ENCODE data around the gene RAB10.
"Not testable (repeated sequence)": the region's sequence is repeated elsewhere in the genome, so short reads cannot be mapped to it uniquely, and the experiment has no call there.

Gene RAB10

GRCh38 chr2:26064846-26065245 is 31.0 kb downstream of the RAB10 start:
- DNase-seq, result no peak

- no peak for DNase-seq
These were observed 33.5 kb downstream of the RAB10 start for GRCh38 chr2:26067186-26067974.

- DNase-seq, result no peak
These were observed 34.2 kb downstream of the RAB10 start for GRCh38 chr2:26067980-26068507.

- peak; percentile 67 to 70 for DNase-seq
These were observed 34.9 kb downstream of the RAB10 start for GRCh38 chr2:26068602-26069298.

- no peak for DNase-seq
These were observed 36.8 kb downstream of the RAB10 start for GRCh38 chr2:26070730-26071129.

GRCh38 chr2:26072925-26073768 is 39.3 kb downstream of the RAB10 start:
- no peak for DNase-seq

GRCh38 chr2:26073830-26074229 is 39.9 kb downstream of the RAB10 start:
- DNase-seq, result no peak

GRCh38 chr2:26074676-26075075 is 40.8 kb downstream of the RAB10 start:
- DNase-seq, result no peak

- DNase-seq, result no peak
These were observed 41.3 kb downstream of the RAB10 start for GRCh38 chr2:26075173-26075572.

GRCh38 chr2:26076001-26076587 is 42.2 kb downstream of the RAB10 start:
- no peak for DNase-seq

GRCh38 chr2:26077291-26077690 is 43.4 kb downstream of the RAB10 start:
- DNase-seq, result no peak

- no peak for DNase-seq
These were observed 45.1 kb downstream of the RAB10 start for GRCh38 chr2:26078939-26079338.

- DNase-seq, result no peak
These were observed 46.5 kb downstream of the RAB10 start for GRCh38 chr2:26080356-26080755.

GRCh38 chr2:26080925-26081324 is 47.0 kb downstream of the RAB10 start:
- not testable (repeated sequence) for DNase-seq

- peak; percentile 39 to 40 for DNase-seq
These were observed 47.7 kb downstream of the RAB10 start for GRCh38 chr2:26081556-26081955.

- DNase-seq, result no peak
These were observed 52.3 kb downstream of the RAB10 start for GRCh38 chr2:26086155-26086637.

- DNase-seq, result no peak
These were observed 52.9 kb downstream of the RAB10 start for GRCh38 chr2:26086779-26087178.

- peak in 1 of 2 donors; percentile 45 for DNase-seq
These were observed 54.3 kb downstream of the RAB10 start for GRCh38 chr2:26088038-26088643.

GRCh38 chr2:26088931-26089330 is 55.0 kb downstream of the RAB10 start:
- not testable (repeated sequence) for DNase-seq

- DNase-seq, result no peak
These were observed 55.5 kb downstream of the RAB10 start for GRCh38 chr2:26089337-26089736.

GRCh38 chr2:26095758-26096157 is 61.9 kb downstream of the RAB10 start:
- no peak for DNase-seq

GRCh38 chr2:26099933-26100332 is 66.0 kb downstream of the RAB10 start:
- DNase-seq, result no peak

Data from inflammatory macrophage treated with lipopolysaccharide for 1 hour (primary cell).